HepG2 (cell line): Measurements from ENCODE around the gene SLC2A2. TPM values are rescaled to one million over a fixed set of nuclear protein-coding genes. Genes with fewer than 3 reads are reported as not detected.

Experiments used
- CREB1 ChIP-seq, 2 experiments: fragments of 450-650 bp in 1 of 2; IDR thresholded peaks; 2 replicates each; pipeline ENCODE4 v1.6.1; 2016 to 2017; ENCODE audit warnings: control low read depth in 1 of 2, mild to moderate bottlenecking in 1 of 2, missing compliant biosample characterization in 1 of 2, missing genetic modification characterization in 1 of 2
- ELF4 ChIP-seq: sonication (generic); formaldehyde crosslinking; IDR thresholded peaks from 2 replicates; pipeline ENCODE4 v1.5.0; 2020; ENCODE audit warnings: missing genetic modification reagents, mild to moderate bottlenecking, moderate library complexity, borderline replicate concordance
- FOXA3 ChIP-seq: IDR thresholded peaks from 2 replicates; pipeline ENCODE4 v1.6.1; 2016; ENCODE audit warnings: missing genetic modification reagents, missing compliant biosample characterization
- GATAD1 ChIP-seq: IDR thresholded peaks from 2 replicates; pipeline ENCODE4 v1.6.1; 2016; ENCODE audit warnings: missing genetic modification reagents, missing compliant biosample characterization
- HOXD1 ChIP-seq: sonication (generic); formaldehyde crosslinking; IDR thresholded peaks from 2 replicates; pipeline ENCODE4 v1.5.0; 2020; ENCODE audit warnings: missing genetic modification reagents
- NFIC ChIP-seq: IDR thresholded peaks from 2 replicates; pipeline ENCODE4 v1.6.1; 2012; ENCODE audit warnings: mild to moderate bottlenecking, low read length, inconsistent platforms
- NR2F6 ChIP-seq, 2 experiments: IDR thresholded peaks; 2 replicates each; pipeline ENCODE4 v1.6.1; 2016; ENCODE audit warnings: antibody characterized with exemption in 1 of 2, mild to moderate bottlenecking in 1 of 2
- SALL1 ChIP-seq: sonication (generic); formaldehyde crosslinking; IDR thresholded peaks from 2 replicates; pipeline ENCODE4 v1.8.0; 2022; ENCODE audit warnings: mild to moderate bottlenecking, missing genetic modification reagents
- SIX1 ChIP-seq: sonication (generic); formaldehyde crosslinking; IDR thresholded peaks from 2 replicates; pipeline ENCODE4 v1.4.0; 2020; ENCODE audit warnings: missing genetic modification reagents, borderline replicate concordance
- TARDBP ChIP-seq: sonication (generic); formaldehyde crosslinking; IDR thresholded peaks from 2 replicates; pipeline ENCODE4 v1.8.0; 2022; ENCODE audit warnings: mild to moderate bottlenecking, missing genetic modification reagents
- YEATS2 ChIP-seq: sonication (generic); formaldehyde crosslinking; IDR thresholded peaks from 2 replicates; pipeline ENCODE4 v1.4.0; 2020; ENCODE audit warnings: missing genetic modification reagents, borderline replicate concordance
- ZBTB7B ChIP-seq: sonication (generic); formaldehyde crosslinking; IDR thresholded peaks from 2 replicates; pipeline ENCODE4 v1.4.0; 2020; ENCODE audit warnings: missing genetic modification reagents
- ZMYM3 ChIP-seq: sonication (generic); formaldehyde crosslinking; IDR thresholded peaks from 2 replicates; pipeline ENCODE4 v1.5.1; 2020; ENCODE audit warnings: mild to moderate bottlenecking, missing genetic modification reagents
- ZMYM4 ChIP-seq: sonication (generic); formaldehyde crosslinking; IDR thresholded peaks from 2 replicates; pipeline ENCODE4 v1.8.1; 2023; ENCODE audit warnings: mild to moderate bottlenecking, missing genetic modification reagents
- ZNF12 ChIP-seq: sonication (generic); formaldehyde crosslinking; IDR thresholded peaks from 2 replicates; pipeline ENCODE4 v1.5.0; 2020; ENCODE audit warnings: missing genetic modification reagents
- ZNF264 ChIP-seq: sonication (generic); formaldehyde crosslinking; IDR thresholded peaks from 2 replicates; pipeline ENCODE4 v1.4.0; 2020; ENCODE audit warnings: missing genetic modification reagents
- ZNF343 ChIP-seq: sonication (generic); formaldehyde crosslinking; IDR thresholded peaks from 2 replicates; pipeline ENCODE4 v1.4.0; 2020; ENCODE audit warnings: mild to moderate bottlenecking, missing genetic modification reagents
- polyA plus RNA-seq, 8 experiments: library from polyadenylated mRNA; depleted of rRNA in 3 of 8; stranded (reverse) in 7 of 8; unstranded in 1 of 8; fragments of >200 nt; fragmentation: Illumina TruSeq in 4 of 8; extraction: Trizol in 4 of 8; gene quantifications; 2 replicates each; pipeline versions ENCODE4 v1.2.1 to v1.2.3, GENCODE V29; 2011 to 2016; ENCODE audit warnings: low read depth in 4 of 8, missing spikeins in 1 of 8, mixed read lengths in 1 of 8; ENCODE audit not compliant: insufficient read depth in 1 of 8
- total RNA-seq, 5 experiments: library from RNA; depleted of rRNA; stranded (reverse); fragments of >200 nt; fragmentation: Illumina TruSeq; extraction: Trizol; gene quantifications; 2 replicates each; pipeline ENCODE4 v1.2.3, GENCODE V29; 2016; ENCODE audit warnings: low read depth in 1 of 5
- TF ChIP-seq, protein P1 (sequence below): sonication (generic); formaldehyde crosslinking; IDR thresholded peaks from 2 replicates; pipeline ENCODE4 v1.8.0; 2022; ENCODE audit warnings: missing genetic modification reagents, mild to moderate bottlenecking, moderate library complexity, borderline replicate concordance
- TF ChIP-seq, protein P2 (sequence below): sonication (generic); formaldehyde crosslinking; IDR thresholded peaks from 2 replicates; pipeline ENCODE4 v1.4.0; 2020; ENCODE audit warnings: missing genetic modification reagents
- TF ChIP-seq, protein P3 (sequence below): sonication (generic); formaldehyde crosslinking; IDR thresholded peaks from 2 replicates; pipeline ENCODE4 v1.8.0; 2022; ENCODE audit warnings: mild to moderate bottlenecking, missing genetic modification reagents, borderline replicate concordance
- TF ChIP-seq, protein P4 (sequence below), 2 experiments: fragments of 450-650 bp in 1 of 2; sonication (generic) in 1 of 2; formaldehyde crosslinking; IDR thresholded peaks; 2 replicates each; pipeline versions ENCODE4 v1.5.0 to v1.8.0; 2020 to 2022; ENCODE audit warnings: mild to moderate bottlenecking in 1 of 2, missing genetic modification reagents in 1 of 2
- TF ChIP-seq, protein P5 (sequence below): sonication (generic); formaldehyde crosslinking; IDR thresholded peaks from 2 replicates; pipeline ENCODE4 v1.5.1; 2020; ENCODE audit warnings: mild to moderate bottlenecking, moderate library complexity, missing genetic modification reagents

Gene SLC2A2
- total and polyA plus RNA-seq, 2 of the 13 experiments (the other 11 are each of a cell fraction or from before 2014, with no cell fraction given): 19.5 to 23.2 TPM

DNA sequence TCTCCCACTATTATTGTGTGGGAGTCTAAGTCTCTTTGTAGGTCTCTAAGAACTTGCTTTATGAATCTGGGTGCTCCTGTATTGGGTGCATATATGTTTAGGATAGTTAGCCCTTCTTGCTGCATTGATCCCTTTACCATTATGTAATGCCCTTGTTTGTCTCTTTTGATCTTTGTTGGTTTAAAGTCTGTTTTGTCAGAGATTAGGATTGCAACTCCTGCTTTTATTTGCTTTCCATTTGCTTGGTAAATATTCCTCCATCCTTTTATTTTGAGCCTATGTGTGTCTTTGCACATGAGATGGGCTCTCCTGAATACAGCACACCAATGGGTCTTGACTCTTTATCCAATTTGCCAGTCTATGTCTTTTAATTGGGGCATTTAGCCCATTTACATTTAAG lies 53.6 kb downstream of the SLC2A2 start (continued):
- peak; percentile 83; the same call in 1 of the 2 replicates for TF ChIP-seq SIX1 (CRISPR knock-in tag)
- TF ChIP-seq, protein P1, sequence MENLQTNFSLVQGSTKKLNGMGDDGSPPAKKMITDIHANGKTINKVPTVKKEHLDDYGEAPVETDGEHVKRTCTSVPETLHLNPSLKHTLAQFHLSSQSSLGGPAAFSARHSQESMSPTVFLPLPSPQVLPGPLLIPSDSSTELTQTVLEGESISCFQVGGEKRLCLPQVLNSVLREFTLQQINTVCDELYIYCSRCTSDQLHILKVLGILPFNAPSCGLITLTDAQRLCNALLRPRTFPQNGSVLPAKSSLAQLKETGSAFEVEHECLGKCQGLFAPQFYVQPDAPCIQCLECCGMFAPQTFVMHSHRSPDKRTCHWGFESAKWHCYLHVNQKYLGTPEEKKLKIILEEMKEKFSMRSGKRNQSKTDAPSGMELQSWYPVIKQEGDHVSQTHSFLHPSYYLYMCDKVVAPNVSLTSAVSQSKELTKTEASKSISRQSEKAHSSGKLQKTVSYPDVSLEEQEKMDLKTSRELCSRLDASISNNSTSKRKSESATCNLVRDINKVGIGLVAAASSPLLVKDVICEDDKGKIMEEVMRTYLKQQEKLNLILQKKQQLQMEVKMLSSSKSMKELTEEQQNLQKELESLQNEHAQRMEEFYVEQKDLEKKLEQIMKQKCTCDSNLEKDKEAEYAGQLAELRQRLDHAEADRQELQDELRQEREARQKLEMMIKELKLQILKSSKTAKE (CRISPR knock-in tag): peak; percentile 52; the same call in 1 of the 2 replicates
- TF ChIP-seq NR2F6 (IDR thresholded peaks at IDR 0.05): peak; percentile 46; the same call in 1 of the 2 replicates
- TF ChIP-seq NR2F6 (CRISPR knock-in tag; IDR thresholded peaks at IDR 0.05): peak; percentile 77
- TF ChIP-seq ZMYM4 (CRISPR knock-in tag): peak; percentile 86
- TF ChIP-seq, protein P2, sequence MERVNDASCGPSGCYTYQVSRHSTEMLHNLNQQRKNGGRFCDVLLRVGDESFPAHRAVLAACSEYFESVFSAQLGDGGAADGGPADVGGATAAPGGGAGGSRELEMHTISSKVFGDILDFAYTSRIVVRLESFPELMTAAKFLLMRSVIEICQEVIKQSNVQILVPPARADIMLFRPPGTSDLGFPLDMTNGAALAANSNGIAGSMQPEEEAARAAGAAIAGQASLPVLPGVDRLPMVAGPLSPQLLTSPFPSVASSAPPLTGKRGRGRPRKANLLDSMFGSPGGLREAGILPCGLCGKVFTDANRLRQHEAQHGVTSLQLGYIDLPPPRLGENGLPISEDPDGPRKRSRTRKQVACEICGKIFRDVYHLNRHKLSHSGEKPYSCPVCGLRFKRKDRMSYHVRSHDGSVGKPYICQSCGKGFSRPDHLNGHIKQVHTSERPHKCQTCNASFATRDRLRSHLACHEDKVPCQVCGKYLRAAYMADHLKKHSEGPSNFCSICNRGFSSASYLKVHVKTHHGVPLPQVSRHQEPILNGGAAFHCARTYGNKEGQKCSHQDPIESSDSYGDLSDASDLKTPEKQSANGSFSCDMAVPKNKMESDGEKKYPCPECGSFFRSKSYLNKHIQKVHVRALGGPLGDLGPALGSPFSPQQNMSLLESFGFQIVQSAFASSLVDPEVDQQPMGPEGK: peak; percentile 45; the same call in 1 of the 2 replicates
- TF ChIP-seq, protein P3, sequence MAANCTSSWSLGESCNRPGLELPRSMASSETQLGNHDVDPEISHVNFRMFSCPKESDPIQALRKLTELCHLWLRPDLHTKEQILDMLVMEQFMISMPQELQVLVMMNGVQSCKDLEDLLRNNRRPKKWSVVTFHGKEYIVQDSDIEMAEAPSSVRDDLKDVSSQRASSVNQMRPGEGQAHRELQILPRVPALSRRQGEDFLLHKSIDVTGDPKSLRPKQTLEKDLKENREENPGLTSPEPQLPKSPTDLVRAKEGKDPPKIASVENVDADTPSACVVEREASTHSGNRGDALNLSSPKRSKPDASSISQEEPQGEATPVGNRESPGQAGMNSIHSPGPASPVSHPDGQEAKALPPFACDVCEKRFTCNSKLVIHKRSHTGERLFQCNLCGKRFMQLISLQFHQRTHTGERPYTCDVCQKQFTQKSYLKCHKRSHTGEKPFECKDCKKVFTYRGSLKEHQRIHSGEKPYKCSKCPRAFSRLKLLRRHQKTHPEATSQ (CRISPR knock-in tag): peak; percentile 51; the same call in 1 of the 2 replicates
- peak; percentile 90 for TF ChIP-seq ZNF12 (CRISPR knock-in tag)
- peak; percentile 75 for TF ChIP-seq GATAD1 (CRISPR knock-in tag)
- TF ChIP-seq, protein P4, sequence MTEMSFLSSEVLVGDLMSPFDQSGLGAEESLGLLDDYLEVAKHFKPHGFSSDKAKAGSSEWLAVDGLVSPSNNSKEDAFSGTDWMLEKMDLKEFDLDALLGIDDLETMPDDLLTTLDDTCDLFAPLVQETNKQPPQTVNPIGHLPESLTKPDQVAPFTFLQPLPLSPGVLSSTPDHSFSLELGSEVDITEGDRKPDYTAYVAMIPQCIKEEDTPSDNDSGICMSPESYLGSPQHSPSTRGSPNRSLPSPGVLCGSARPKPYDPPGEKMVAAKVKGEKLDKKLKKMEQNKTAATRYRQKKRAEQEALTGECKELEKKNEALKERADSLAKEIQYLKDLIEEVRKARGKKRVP (CRISPR knock-in tag; IDR thresholded peaks at IDR 0.05): peak in 1 of 2 experiments; percentile 83; a peak in 2 of 4 replicates
- peak; percentile 56; the same call in 1 of the 2 replicates for TF ChIP-seq SALL1
- 0 out of 2 replicates have a peak, but pooled peaks have one; percentile 20 for TF ChIP-seq ZBTB7B (CRISPR knock-in tag)
- TF ChIP-seq ZMYM3 (CRISPR knock-in tag): peak; percentile 39; the same call in 1 of the 2 replicates
- TF ChIP-seq ELF4 (CRISPR knock-in tag): 0 out of 2 replicates have a peak, but pooled peaks have one; percentile 33
- peak; percentile 41; the same call in 1 of the 2 replicates for TF ChIP-seq CREB1 (IDR thresholded peaks at IDR 0.05)
- peak; percentile 57 for TF ChIP-seq CREB1 (CRISPR knock-in tag; IDR thresholded peaks at IDR 0.05)
- peak; percentile 72 for TF ChIP-seq ZNF264
- TF ChIP-seq HOXD1 (CRISPR knock-in tag): peak; percentile 54; the same call in 1 of the 2 replicates
- peak; percentile 82; the same call in 1 of the 2 replicates for TF ChIP-seq TARDBP (CRISPR knock-in tag)
- peak; percentile 40; the same call in 1 of the 2 replicates for TF ChIP-seq YEATS2 (CRISPR knock-in tag)
- TF ChIP-seq NFIC: peak; percentile 77; the same call in 1 of the 2 replicates
- peak; percentile 99 for TF ChIP-seq FOXA3 (CRISPR knock-in tag)
- TF ChIP-seq, protein P5, sequence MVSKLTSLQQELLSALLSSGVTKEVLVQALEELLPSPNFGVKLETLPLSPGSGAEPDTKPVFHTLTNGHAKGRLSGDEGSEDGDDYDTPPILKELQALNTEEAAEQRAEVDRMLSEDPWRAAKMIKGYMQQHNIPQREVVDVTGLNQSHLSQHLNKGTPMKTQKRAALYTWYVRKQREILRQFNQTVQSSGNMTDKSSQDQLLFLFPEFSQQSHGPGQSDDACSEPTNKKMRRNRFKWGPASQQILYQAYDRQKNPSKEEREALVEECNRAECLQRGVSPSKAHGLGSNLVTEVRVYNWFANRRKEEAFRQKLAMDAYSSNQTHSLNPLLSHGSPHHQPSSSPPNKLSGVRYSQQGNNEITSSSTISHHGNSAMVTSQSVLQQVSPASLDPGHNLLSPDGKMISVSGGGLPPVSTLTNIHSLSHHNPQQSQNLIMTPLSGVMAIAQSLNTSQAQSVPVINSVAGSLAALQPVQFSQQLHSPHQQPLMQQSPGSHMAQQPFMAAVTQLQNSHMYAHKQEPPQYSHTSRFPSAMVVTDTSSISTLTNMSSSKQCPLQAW (CRISPR knock-in tag): peak; percentile 21; the same call in 1 of the 2 replicates
- TF ChIP-seq ZNF343 (CRISPR knock-in tag): 0 out of 2 replicates have a peak, but pooled peaks have one; percentile 33
